Measurements from ENCODE around the gene LYG1.
A peak's percentile ranks its signal among the peaks of the same experiment; 100 is the strongest.
"Not testable (repeated sequence)": the region's sequence is repeated elsewhere in the genome, so short reads cannot be mapped to it uniquely, and the experiment has no call there.

LYG1 gene

GRCh38 chr2:99301097-99301496, at the start of gene LYG1:
TSS of gene LYG1 (minus strand) at chr2:99301197. CDS start at chr2:99295670, 5,527 bp downstream.
- DNase-seq = not testable (repeated sequence)

- DNase-seq = no peak
These were observed 49.2 kb upstream of the LYG1 start for GRCh38 chr2:99350194-99350593.

- no peak for DNase-seq
These were observed 47.2 kb upstream of the LYG1 start for GRCh38 chr2:99348173-99348572.

- DNase-seq = no peak
These were observed 45.2 kb upstream of the LYG1 start for GRCh38 chr2:99346218-99346617.

GRCh38 chr2:99345446-99345845, 44.4 kb upstream of the LYG1 start:
- not testable (repeated sequence) for DNase-seq

GRCh38 chr2:99342536-99342935, 41.5 kb upstream of the LYG1 start:
- no peak for DNase-seq

- DNase-seq = no peak
These were observed 39.8 kb upstream of the LYG1 start for GRCh38 chr2:99340669-99341236.

- peak in 1 of 2 donors; percentile 6 for DNase-seq
These were observed 37.1 kb upstream of the LYG1 start for GRCh38 chr2:99338029-99338585.

- peak; percentile 73 to 84 for DNase-seq
These were observed 36.4 kb upstream of the LYG1 start, which contains the start of gene EIF5B for GRCh38 chr2:99337113-99338028. TSS of gene EIF5B (plus strand) at chr2:99337389. CDS start at chr2:99337555, 166 bp downstream.

GRCh38 chr2:99336804-99337112, 35.8 kb upstream of the LYG1 start:
- DNase-seq = no peak

- DNase-seq = peak; percentile 91 to 97
These were observed 35.2 kb upstream of the LYG1 start, which contains the start of gene TXNDC9 for GRCh38 chr2:99335911-99336803. TSS of gene TXNDC9 (minus strand) at chr2:99336333. CDS start at chr2:99333210, 3,123 bp downstream.

GRCh38 chr2:99325384-99325783, 24.4 kb upstream of the LYG1 start:
- no peak for DNase-seq

- not testable (repeated sequence) for DNase-seq
These were observed 16.8 kb upstream of the LYG1 start for GRCh38 chr2:99317873-99318200.

GRCh38 chr2:99317161-99317872, 16.3 kb upstream of the LYG1 start:
- no peak for DNase-seq

GRCh38 chr2:99299580-99299979, 1.4 kb downstream of the LYG1 start:
- DNase-seq = no peak

- no peak for DNase-seq
These were observed 3.0 kb downstream of the LYG1 start for GRCh38 chr2:99297994-99298393.

- DNase-seq = no peak
These were observed 15.5 kb downstream of the LYG1 start for GRCh38 chr2:99285526-99285925.

GRCh38 chr2:99279969-99280695, 20.9 kb downstream of the LYG1 start:
- DNase-seq = no peak

- no peak for DNase-seq
These were observed 22.2 kb downstream of the LYG1 start for GRCh38 chr2:99278793-99279291.

- not testable (repeated sequence) for DNase-seq
These were observed 22.7 kb downstream of the LYG1 start for GRCh38 chr2:99278195-99278765.

- no peak for DNase-seq
These were observed 25.1 kb downstream of the LYG1 start for GRCh38 chr2:99275882-99276281.

Measured in bone marrow (tissue), 2 donors.